SK-N-SH treated with all-trans-retinoic acid at 6 μM for 48 hours (cell line): Measurements from ENCODE around the gene KRTAP5-8.

Source experiments
- GLIS3 ChIP-seq: fragments of 250-450 bp; sonication (Bioruptor Pico); IDR thresholded peaks from 2 replicates; pipeline ENCODE4 v1.5.0; 2020; ENCODE audit warnings: mild to moderate bottlenecking, moderate library complexity
- ISL1 ChIP-seq: fragments of 250-450 bp; sonication (Bioruptor Pico); IDR thresholded peaks from 2 replicates; pipeline ENCODE4 v2.1.2; 2022; ENCODE audit warnings: mild to moderate bottlenecking, moderate library complexity
- OSR1 ChIP-seq: fragments of 250-450 bp; sonication (Bioruptor Pico); IDR thresholded peaks from 2 replicates; pipeline ENCODE4 v1.8.0; 2022; ENCODE audit warnings: moderate library complexity, mild to moderate bottlenecking, inconsistent platforms
- PPARA ChIP-seq: fragments of 250-450 bp; sonication (Bioruptor Pico); IDR thresholded peaks from 2 replicates; pipeline ENCODE4 v1.5.0; 2020; ENCODE audit warnings: mild to moderate bottlenecking, borderline replicate concordance
- TF ChIP-seq, protein P1 (sequence below): fragments of 250-450 bp; sonication (Bioruptor Pico); IDR thresholded peaks from 2 replicates; pipeline ENCODE4 v1.5.1; 2020; ENCODE audit warnings: low read depth, mild to moderate bottlenecking, moderate library complexity

DNA sequence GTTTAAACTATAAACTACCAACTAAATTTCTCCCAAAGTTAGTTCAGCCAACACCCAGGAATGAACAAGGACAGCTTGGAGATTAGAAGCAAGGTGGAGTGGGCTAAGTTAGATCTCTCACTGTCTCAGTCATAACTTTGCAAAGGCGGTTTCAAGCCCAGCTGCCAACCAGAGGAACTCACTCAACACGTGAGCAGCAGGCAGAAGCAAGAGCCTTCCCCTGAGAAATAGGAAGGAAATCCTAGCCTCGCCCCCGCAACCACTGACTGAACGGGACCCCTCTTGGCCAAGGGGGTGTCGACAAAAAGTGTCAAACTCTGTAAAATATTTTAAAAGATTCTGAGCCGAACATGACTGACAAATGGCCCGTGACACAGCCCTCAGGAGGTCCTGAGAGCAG, 6.0 kb downstream of the KRTAP5-8 start:
- TF ChIP-seq, protein P1, sequence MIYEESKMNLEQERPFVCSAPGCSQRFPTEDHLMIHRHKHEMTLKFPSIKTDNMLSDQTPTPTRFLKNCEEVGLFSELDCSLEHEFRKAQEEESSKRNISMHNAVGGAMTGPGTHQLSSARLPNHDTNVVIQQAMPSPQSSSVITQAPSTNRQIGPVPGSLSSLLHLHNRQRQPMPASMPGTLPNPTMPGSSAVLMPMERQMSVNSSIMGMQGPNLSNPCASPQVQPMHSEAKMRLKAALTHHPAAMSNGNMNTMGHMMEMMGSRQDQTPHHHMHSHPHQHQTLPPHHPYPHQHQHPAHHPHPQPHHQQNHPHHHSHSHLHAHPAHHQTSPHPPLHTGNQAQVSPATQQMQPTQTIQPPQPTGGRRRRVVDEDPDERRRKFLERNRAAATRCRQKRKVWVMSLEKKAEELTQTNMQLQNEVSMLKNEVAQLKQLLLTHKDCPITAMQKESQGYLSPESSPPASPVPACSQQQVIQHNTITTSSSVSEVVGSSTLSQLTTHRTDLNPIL (CRISPR knock-in tag) = no peak
- TF ChIP-seq ISL1 (no peak), GLIS3 (CRISPR knock-in tag) (no peak), OSR1 (CRISPR knock-in tag) (no peak), PPARA (CRISPR knock-in tag) (no peak)
